Osteoblast (primary cell): ENCODE data around the gene ANGPTL2. TPM values are rescaled to one million over a fixed set of nuclear protein-coding genes. Genes with fewer than 3 reads are reported as not detected.

Source experiments
- DNase-seq: peaks from one replicate; pipeline ENCODE4 v3.0.0; 2011; ENCODE audit warnings: low spot score, mixed read lengths; ENCODE audit not compliant: insufficient read length; ENCODE audit errors: missing footprints
- H2AFZ ChIP-seq: 2 replicates; pipeline ENCODE4 v1.6.0; 2011; ENCODE audit warnings: mild to moderate bottlenecking, low read length
- H3K27ac ChIP-seq: 2 replicates; pipeline ENCODE4 v1.5.1; 2011; ENCODE audit warnings: mild to moderate bottlenecking, low read depth, low read length, moderate library complexity
- H3K27me3 ChIP-seq: 2 replicates; pipeline ENCODE4 v1.6.0; 2012; ENCODE audit warnings: mild to moderate bottlenecking, control low read depth, inconsistent platforms, low read length, moderate library complexity; ENCODE audit not compliant: insufficient read depth
- H3K36me3 ChIP-seq: 2 replicates; pipeline ENCODE4 v1.5.1; 2011; ENCODE audit warnings: mild to moderate bottlenecking, low read length, control low read depth, moderate library complexity; ENCODE audit not compliant: insufficient read depth
- H3K4me1 ChIP-seq: 2 replicates; pipeline ENCODE4 v1.5.1; 2011; ENCODE audit warnings: mild to moderate bottlenecking, low read length, control low read depth, moderate library complexity; ENCODE audit not compliant: insufficient read depth
- H3K4me2 ChIP-seq: 2 replicates; pipeline ENCODE4 v1.6.0; 2011; ENCODE audit warnings: mild to moderate bottlenecking, low read length; ENCODE audit not compliant: insufficient read depth
- H3K4me3 ChIP-seq: fragments of 200-600 bp; sonication (generic); 3 replicates; pipeline ENCODE4 v1.5.1; 2012; ENCODE audit warnings: mild to moderate bottlenecking, low read length, inconsistent platforms; ENCODE audit not compliant: insufficient read depth
- H3K79me2 ChIP-seq: 2 replicates; pipeline ENCODE4 v1.6.0; 2012; ENCODE audit warnings: mild to moderate bottlenecking, low read length, control low read depth, inconsistent platforms; ENCODE audit not compliant: insufficient read depth
- H3K9me3 ChIP-seq: 2 replicates; pipeline ENCODE4 v1.5.1; 2011; ENCODE audit warnings: low read depth, low read length, control low read depth
- H4K20me1 ChIP-seq: 2 replicates; pipeline ENCODE4 v1.6.0; 2012; ENCODE audit warnings: mild to moderate bottlenecking, low read length, control low read depth; ENCODE audit not compliant: insufficient read depth
- total RNA-seq: library from RNA; depleted of rRNA; stranded (reverse); fragments of >200 nt; gene quantifications from 2 replicates; pipeline ENCODE4 v1.2.3, GENCODE V29; 2012
- TF ChIP-seq, protein P1 (sequence below): IDR thresholded peaks from 2 replicates; pipeline ENCODE4 v1.5.1; 2011; ENCODE audit warnings: mild to moderate bottlenecking, low read depth, low read length, moderate library complexity; ENCODE audit errors: extremely low read depth

Gene ANGPTL2
- total RNA-seq, 1 donor = 39.8 TPM

- peaks cover 4% of the 10 kb centered on the region for H3K9me3 ChIP-seq
- no peak overlapping the region for H3K27ac ChIP-seq
- no peak for DNase-seq
- H2AFZ ChIP-seq = no peak overlapping the region
- H3K36me3 ChIP-seq = no peaks in the 10 kb centered on the region
- peaks cover 7% of the 10 kb centered on the region for H3K27me3 ChIP-seq
- no peak overlapping the region for H3K4me2 ChIP-seq
- H4K20me1 ChIP-seq = no peaks in the 10 kb centered on the region
- TF ChIP-seq, protein P1, sequence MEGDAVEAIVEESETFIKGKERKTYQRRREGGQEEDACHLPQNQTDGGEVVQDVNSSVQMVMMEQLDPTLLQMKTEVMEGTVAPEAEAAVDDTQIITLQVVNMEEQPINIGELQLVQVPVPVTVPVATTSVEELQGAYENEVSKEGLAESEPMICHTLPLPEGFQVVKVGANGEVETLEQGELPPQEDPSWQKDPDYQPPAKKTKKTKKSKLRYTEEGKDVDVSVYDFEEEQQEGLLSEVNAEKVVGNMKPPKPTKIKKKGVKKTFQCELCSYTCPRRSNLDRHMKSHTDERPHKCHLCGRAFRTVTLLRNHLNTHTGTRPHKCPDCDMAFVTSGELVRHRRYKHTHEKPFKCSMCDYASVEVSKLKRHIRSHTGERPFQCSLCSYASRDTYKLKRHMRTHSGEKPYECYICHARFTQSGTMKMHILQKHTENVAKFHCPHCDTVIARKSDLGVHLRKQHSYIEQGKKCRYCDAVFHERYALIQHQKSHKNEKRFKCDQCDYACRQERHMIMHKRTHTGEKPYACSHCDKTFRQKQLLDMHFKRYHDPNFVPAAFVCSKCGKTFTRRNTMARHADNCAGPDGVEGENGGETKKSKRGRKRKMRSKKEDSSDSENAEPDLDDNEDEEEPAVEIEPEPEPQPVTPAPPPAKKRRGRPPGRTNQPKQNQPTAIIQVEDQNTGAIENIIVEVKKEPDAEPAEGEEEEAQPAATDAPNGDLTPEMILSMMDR = no peak
- H3K79me2 ChIP-seq = no peaks in the 10 kb centered on the region
- no peak overlapping the region for H3K4me3 ChIP-seq
- no peaks in the 10 kb centered on the region for H3K4me1 ChIP-seq
Observed at GRCh38 chr9:127075624-127076372, 46.6 kb downstream of the ANGPTL2 start.

DNA sequence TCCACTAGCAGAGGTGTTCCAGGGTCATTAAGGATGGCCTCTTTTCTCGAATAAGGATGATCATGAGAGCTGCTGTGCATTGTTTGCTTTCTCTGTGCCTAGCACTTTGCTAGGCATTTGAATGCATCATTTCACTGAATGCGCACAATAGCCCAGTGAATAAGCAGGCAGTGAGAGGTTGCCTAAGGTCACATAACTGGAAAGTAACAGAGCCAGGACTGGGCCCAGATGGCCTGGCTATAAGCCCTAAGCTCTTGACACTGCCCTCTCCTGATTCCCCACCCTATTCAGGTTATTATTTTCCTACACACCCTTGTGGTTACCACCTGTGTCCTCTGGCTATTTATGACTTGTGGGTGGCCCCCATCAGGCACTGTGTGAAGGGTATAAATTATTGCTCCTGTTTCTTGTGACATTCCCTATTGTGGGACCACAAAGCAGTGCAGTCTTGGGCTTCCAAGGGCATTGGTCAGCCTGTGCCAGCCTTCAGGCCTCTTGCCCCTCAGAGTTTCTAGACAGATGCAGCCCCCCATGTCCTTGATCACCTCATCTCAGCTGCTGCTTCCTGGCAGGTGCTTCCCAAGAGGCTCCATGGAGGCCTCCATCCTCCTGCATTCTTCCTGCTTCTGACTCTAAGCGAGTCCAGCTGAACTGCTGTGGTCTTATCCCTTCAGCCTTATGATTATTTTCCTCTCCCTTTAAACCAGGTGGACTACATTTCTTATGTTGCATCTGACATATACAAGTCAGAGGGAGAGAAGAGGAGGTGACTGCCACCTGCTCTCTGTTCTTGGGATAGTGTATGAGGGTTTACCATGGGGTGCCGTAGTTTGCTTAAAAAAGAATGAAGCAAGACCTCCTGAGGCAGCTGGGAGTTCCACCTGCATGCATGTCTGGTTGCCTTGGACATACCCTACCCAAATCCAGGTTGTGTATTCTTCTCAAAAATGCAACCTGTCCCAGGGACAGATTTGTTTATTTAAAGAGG lies 47.6 kb downstream of the ANGPTL2 start:
- no peak overlapping the region for H2AFZ ChIP-seq
- H3K79me2 ChIP-seq = no peaks in the 10 kb centered on the region
- H3K9me3 ChIP-seq = peaks cover 4% of the 10 kb centered on the region
- peaks cover 7% of the 10 kb centered on the region for H3K27me3 ChIP-seq
- H3K4me2 ChIP-seq = no peak overlapping the region
- H3K4me3 ChIP-seq = no peak overlapping the region
- no peaks in the 10 kb centered on the region for H4K20me1 ChIP-seq
- H3K4me1 ChIP-seq = no peaks in the 10 kb centered on the region
- no peak for DNase-seq
- no peaks in the 10 kb centered on the region for H3K36me3 ChIP-seq
- TF ChIP-seq, protein P1 = no peak
- no peak overlapping the region for H3K27ac ChIP-seq

DNA sequence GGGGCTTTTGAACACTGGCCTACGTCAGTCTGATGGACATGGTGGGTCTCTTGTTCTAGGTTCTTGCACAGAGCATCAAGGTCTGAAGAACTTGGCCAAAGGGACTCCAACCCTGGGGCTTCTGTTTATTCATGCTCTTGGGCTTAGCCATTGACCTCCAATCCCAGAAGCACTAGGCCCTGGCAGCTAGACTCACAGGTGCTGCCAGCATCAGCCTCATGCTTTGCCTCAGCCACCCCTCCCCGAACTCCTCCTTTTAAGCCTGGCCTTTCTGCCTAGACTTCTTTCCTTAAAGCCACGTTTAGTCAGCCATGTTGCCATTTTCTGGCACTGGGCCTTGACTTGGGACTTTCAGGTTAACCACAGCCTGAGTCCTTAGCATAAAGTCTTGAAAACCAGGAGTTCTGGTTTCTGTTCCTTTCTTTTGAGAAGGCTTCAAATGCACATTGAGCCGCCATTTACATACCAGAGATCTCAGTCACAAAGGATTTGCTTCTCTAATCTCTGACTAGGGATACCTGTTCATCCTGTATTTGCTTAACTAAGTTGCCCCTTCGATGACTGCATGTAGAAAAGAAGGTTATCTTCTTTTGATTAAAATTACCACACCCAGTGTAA lies 54.7 kb downstream of the ANGPTL2 start:
- H3K4me3 ChIP-seq = no peak overlapping the region
- H2AFZ ChIP-seq = no peak overlapping the region
- peaks cover 4% of the 10 kb centered on the region for H3K9me3 ChIP-seq
- no peak overlapping the region for H3K27ac ChIP-seq
- peaks cover 9% of the 10 kb centered on the region for H3K4me1 ChIP-seq
- no peaks in the 10 kb centered on the region for H3K27me3 ChIP-seq
- no peaks in the 10 kb centered on the region for H3K79me2 ChIP-seq
- H4K20me1 ChIP-seq = no peaks in the 10 kb centered on the region
- TF ChIP-seq, protein P1 = no peak
- DNase-seq = no peak
- no peak overlapping the region for H3K4me2 ChIP-seq
- H3K36me3 ChIP-seq = no peaks in the 10 kb centered on the region
